ENCODE results near the gene CNIH4. TPM values are rescaled to one million over a fixed set of nuclear protein-coding genes. Genes with fewer than 3 reads are reported as not detected.

The CNIH4 gene
- total and polyA plus RNA-seq, 12 donors, result 10.0 to 73.0 (median 42.4) TPM

GRCh38 chr1:224393294-224393693 is 36.6 kb downstream of the CNIH4 start:
- Histone ChIP-seq H3K27me3 (no peaks in the 10 kb centered on the region), H3K27ac (no peak overlapping the region), H3K36me3 (replicated peaks in 1 of 2) (peaks cover 0 to 94% of the 10 kb centered on the region in 2 donors), H3K9me3 (replicated peaks in 1 of 3) (no peaks in the 10 kb centered on the region), H3K4me1 (replicated peaks in 1 of 2) (peaks cover 0 to 7% of the 10 kb centered on the region in 2 donors), H3K4me3 (no peak overlapping the region)
- intact Hi-C loops (cut with DNase I), result loop anchor here in 1 of 2 donors (10.0 kb wide), 1 partner anchor 88 kb away; no protein-coding TSS in a partner anchor
- no peak for TF ChIP-seq POLR2A (IDR thresholded peaks at IDR 0.05)
- TF ChIP-seq, protein P1, sequence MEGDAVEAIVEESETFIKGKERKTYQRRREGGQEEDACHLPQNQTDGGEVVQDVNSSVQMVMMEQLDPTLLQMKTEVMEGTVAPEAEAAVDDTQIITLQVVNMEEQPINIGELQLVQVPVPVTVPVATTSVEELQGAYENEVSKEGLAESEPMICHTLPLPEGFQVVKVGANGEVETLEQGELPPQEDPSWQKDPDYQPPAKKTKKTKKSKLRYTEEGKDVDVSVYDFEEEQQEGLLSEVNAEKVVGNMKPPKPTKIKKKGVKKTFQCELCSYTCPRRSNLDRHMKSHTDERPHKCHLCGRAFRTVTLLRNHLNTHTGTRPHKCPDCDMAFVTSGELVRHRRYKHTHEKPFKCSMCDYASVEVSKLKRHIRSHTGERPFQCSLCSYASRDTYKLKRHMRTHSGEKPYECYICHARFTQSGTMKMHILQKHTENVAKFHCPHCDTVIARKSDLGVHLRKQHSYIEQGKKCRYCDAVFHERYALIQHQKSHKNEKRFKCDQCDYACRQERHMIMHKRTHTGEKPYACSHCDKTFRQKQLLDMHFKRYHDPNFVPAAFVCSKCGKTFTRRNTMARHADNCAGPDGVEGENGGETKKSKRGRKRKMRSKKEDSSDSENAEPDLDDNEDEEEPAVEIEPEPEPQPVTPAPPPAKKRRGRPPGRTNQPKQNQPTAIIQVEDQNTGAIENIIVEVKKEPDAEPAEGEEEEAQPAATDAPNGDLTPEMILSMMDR (IDR thresholded peaks at IDR 0.05), result no peak
- 81 to 87% (median 81%) methylated on average over 3 of the region's 3 CpGs for WGBS, 4 donors
- no peak for DNase-seq

DNA sequence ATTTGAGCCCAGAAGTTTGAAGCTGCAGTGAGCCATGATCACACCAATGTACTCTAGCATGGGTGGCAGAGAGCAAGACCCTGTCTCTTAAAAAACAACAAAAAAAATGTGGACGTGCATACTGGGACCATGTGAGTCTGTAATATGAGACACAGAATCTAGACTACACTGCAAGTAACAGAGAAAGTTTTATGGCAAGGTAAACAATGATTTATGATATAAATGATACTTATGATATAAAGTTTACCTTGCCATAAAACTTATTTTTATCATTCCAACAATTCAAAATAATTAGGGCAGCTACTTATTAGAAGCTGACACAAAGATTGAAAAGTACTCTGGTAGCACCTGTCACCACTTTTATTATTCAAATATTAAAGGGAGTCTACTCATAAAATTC is 43.2 kb downstream of the CNIH4 start:
- no peak for DNase-seq
- Histone ChIP-seq H3K36me3 (replicated peaks in 1 of 2) (peaks cover 0 to 95% of the 10 kb centered on the region in 2 donors), H3K27me3 (no peaks in the 10 kb centered on the region), H3K4me1 (replicated peaks in 1 of 2) (peaks cover 0 to 7% of the 10 kb centered on the region in 2 donors), H3K9me3 (replicated peaks in 1 of 3) (no peaks in the 10 kb centered on the region), H3K27ac (no peak overlapping the region), H3K4me3 (no peak overlapping the region)
- no peak for TF ChIP-seq POLR2A (IDR thresholded peaks at IDR 0.05)
- TF ChIP-seq, protein P1 (IDR thresholded peaks at IDR 0.05), result no peak
- 74 to 81% (median 78%) methylated on average over 1 of the region's 1 CpG for WGBS, 4 donors
- intact Hi-C loops (cut with DNase I), result loop anchor here in 1 of 2 donors (10.0 kb wide), 1 partner anchor 95 kb away; no protein-coding TSS in a partner anchor

- Histone ChIP-seq H3K27ac (no peak overlapping the region), H3K4me1 (replicated peaks in 1 of 2) (peaks cover 0 to 6% of the 10 kb centered on the region in 2 donors), H3K36me3 (replicated peaks in 1 of 2) (peaks cover 0 to 93% of the 10 kb centered on the region in 2 donors), H3K9me3 (replicated peaks in 1 of 3) (no peaks in the 10 kb centered on the region), H3K4me3 (no peak overlapping the region), H3K27me3 (no peaks in the 10 kb centered on the region)
- 74 to 97% (median 89%) methylated on average over 1 of the region's 1 CpG for WGBS, 4 donors
- intact Hi-C loops (cut with DNase I), result no loop called here
- no peak for DNase-seq
- TF ChIP-seq, protein P1 (IDR thresholded peaks at IDR 0.05), result no peak
- TF ChIP-seq POLR2A (IDR thresholded peaks at IDR 0.05), result no peak
Observed at GRCh38 chr1:224402472-224403036, 45.9 kb downstream of the CNIH4 start.

DNA sequence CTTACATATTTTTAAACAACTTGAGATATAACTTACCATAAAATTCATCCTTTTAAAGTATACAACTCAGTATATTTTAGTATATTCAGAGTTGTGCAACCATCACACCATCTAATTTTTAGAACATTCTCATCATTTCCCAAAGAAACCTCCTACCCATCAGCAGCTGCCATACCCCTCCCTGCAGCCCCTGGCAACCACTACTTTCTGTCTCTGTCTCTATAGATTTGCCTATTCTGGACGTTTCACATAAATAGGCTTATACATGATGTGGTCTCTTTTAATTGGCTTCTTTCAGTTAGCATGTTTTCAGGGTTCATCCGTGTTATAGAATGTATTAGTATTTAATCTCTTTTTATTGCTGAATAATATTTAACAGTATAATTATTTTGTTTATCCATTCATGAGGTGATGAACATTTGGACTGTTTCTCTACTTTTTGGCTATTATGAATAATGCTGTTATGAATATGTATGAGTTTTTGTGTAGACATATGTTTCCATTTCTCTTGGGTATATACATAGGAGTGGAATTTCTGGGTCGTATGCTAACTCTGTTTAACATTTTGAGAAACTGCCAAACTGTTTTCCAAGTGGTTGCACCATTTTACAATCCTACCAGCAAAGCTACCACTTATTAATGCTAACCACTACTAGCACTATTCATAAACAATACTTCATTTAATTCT is 48.4 kb downstream of the CNIH4 start:
- 78 to 83% (median 81%) methylated on average over 3 of the region's 3 CpGs for WGBS, 4 donors
- peaks cover 0 to 6% of the 10 kb centered on the region in 2 donors for H3K4me1 ChIP-seq (replicated peaks in 1 of 2)
- no peaks in the 10 kb centered on the region for H3K27me3 ChIP-seq
- TF ChIP-seq POLR2A (IDR thresholded peaks at IDR 0.05), result no peak
- TF ChIP-seq, protein P1 (IDR thresholded peaks at IDR 0.05), result no peak
- H3K9me3 ChIP-seq (replicated peaks in 1 of 3), result no peaks in the 10 kb centered on the region
- H3K27ac ChIP-seq, result no peak overlapping the region
- DNase-seq, result no peak
- peaks cover 0 to 88% of the 10 kb centered on the region in 2 donors for H3K36me3 ChIP-seq (replicated peaks in 1 of 2)
- intact Hi-C loops (cut with DNase I), result no loop called here
- no peak overlapping the region for H3K4me3 ChIP-seq
